GM19468 (cell line): ENCODE data around the gene CEP63.

Experiments used
- ATAC-seq: cut with Tn5 transposase; IDR thresholded peaks from one replicate; pipeline ENCODE4 v1.9.1; 2021; ENCODE audit warnings: mild to moderate bottlenecking, moderate library complexity, moderate number of reproducible peaks; ENCODE audit not compliant: unreplicated experiment; ENCODE audit errors: extremely low read depth

Gene CEP63

GRCh38 chr3:134464689-134465365, 21.0 kb upstream of the CEP63 start:
- ATAC-seq = no peak

GRCh38 chr3:134466331-134466730, 19.5 kb upstream of the CEP63 start:
- no peak for ATAC-seq

- ATAC-seq = no peak
Observed at GRCh38 chr3:134468519-134468918, 17.3 kb upstream of the CEP63 start.

DNA sequence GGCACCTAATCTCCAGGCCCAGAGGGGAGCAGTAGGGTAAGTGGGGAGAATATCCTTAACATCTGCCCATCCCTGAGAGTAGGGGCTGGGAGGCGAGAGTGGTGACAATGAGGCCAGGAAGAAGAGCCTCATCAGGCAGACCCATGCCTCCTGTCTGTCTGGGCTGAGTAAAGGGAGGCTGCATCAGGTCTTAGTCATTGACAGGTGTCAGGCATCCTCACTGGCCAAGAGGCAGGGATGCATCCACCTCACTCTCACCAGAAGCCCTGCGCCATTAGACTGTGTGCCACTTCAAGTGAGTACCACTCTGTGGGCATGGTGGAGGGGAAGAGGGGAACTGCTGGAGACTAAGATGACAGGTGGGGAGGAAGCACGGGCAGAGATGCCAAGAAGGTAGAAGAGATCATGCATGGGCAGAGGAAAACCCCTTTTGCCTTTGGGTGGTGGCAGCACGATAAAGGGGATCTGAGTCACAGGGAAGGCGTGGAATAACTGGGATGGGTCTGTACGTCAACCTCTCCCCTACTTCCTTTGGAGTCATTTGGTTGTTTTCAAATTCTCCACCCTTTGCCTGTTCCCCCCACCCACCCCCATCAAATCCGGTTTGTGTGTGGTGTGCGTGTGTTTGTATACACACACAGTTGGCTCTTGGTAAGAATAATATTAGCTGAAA, 14.2 kb upstream of the CEP63 start:
- no peak for ATAC-seq

DNA sequence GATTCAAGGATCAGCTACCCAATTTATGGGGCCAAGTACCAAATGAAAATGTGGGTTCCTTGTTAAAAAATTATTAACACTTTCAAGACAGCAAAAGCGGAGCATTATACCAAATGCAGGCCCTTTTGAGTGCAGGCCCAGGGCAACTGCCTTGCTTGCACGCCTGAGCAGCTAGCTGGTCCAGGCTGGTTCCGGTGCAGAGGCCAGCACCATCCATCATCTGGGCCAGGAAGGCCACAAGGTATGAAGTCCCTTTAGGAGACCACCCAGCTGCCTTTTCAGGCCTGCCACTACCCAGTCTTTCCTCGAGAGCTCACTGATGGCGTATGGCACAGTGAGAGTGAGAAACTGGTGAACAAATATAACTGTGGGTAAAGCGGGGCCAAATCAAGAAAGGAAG, 13.0 kb upstream of the CEP63 start:
- ATAC-seq = no peak

GRCh38 chr3:134473868-134474546, 11.8 kb upstream of the CEP63 start:
- ATAC-seq = no peak

DNA sequence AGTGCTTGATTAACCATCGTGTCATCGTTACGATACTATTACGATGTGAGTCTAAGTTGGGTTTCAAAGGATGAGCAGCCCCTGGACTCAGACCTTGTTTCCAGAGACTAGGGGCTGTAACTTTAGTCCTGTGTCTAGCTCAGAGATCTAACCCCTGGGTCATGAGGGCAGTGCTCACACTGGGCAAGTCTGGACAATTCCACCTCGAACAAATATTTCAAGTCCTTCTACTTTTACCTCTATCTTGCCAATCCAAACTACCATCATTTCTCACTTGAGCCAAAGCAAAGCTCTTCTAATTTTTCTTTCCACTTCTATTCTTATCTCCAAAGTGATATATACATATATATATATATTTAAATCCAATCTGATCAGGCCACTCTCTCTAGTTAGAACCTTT, 10.9 kb upstream of the CEP63 start:
- no peak for ATAC-seq

- ATAC-seq = no peak
Observed at GRCh38 chr3:134476306-134476705, 9.6 kb upstream of the CEP63 start.

DNA sequence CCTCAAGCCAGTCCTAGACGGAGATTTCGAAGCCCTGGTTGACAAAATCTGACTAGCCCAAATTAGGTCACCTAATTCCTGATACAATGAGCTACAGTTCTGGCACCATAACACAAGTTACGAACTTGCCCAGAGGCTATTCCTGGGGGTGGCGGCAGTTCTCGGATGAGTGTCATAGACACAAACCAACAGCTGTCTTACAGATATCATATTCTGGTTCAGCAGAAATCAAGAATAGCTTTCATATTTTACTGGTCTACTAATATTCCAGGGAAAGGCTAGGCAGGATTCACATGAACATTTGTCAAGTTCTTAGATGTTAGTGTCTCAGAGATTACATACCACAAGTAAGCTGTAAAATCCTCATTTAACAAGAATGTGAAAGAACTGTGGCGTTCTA, 8.9 kb upstream of the CEP63 start:
- no peak for ATAC-seq

DNA sequence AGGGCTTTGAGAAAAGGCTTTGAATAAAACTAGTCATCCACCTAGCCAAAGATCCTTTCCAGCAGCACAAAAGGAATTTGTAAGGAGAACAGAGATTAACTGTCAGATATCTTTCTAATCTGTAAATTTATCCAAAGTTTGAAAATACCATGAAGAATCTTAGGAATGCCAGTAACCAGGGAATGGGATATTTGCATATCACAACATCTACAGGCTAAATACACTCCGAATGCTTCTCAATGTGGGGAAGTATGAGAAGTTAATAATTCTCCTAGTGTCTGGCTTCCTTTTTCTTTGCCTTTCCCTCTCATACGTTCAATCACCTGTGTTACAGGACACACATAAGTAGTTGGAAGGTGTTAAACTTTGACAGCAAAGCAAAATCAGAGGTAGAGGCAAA, 7.9 kb upstream of the CEP63 start:
- ATAC-seq = no peak

DNA sequence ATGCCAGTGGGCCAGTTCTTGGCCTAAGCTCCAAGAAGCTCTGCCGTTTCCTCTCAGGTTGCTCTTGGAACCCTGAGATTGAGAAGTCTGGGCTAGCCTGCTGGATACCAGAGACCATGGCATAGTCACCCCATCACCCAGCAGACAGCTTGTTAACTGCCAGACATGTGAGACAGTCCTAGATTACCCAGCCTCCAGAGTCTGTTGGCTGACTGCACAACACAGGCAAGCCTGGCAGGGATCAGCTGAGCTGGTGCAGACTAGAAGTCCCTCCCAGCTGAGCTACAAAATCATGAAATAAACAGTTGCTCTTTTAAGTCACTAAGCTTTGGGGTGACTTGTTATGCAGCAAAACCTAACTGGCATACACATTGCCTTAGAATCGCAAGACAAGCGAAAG, 5.3 kb upstream of the CEP63 start:
- ATAC-seq = no peak

GRCh38 chr3:134481166-134481565, 4.7 kb upstream of the CEP63 start:
- no peak for ATAC-seq

DNA sequence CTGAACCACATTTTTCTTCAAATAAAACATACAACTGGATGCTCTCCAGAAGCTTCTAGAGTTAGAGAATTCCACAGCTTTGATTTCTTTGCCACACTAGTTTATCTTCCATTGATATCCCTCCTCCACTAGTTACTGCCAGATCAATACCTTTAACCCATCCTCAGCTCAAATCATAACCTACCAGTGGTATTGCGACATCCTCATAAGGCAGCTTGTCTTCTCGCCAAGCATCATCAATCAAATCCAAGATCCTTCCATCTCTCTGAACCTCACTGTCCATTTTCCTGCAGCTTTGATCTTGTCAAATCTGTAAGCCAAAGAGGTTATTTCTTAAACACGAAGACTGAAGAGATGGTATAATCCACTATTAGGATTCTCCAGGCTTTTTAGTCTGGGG, 3.2 kb upstream of the CEP63 start:
- ATAC-seq = no peak

DNA sequence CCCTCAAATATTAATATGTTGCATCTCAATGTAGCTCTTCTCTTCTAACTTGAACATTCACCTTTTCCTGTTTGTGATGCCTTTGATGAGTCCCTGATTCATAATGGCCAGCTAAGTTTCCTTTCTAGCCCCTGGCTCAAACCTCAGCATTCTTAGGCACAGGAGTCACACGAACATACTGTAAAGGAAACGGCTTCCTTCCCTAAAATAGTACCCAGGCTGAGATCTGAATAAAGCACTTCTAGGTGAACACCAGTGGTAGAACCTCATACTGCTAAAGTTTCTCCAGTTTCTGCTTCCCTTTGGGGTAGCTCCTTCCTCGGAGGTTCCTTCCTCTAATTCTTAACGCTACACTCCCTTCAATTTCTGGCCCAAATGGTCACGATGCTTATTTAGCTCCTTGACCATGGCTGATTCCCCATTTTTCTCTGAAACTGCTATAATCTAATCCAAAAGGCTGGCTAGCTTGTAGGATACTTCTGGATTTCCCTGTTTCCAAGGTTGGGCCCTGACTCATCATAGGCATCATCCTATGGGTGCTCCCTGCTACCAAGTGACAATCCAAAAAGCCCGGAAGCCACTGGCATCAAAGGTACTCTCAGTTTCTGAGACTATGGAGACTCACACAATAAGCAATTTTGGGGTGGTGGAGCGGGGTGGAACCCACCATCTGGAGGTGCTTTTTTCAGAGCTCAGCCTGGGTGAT, 2.5 kb upstream of the CEP63 start:
- ATAC-seq = no peak

GRCh38 chr3:134485075-134485717, 661 bp upstream of the CEP63 start:
- no peak for ATAC-seq

DNA sequence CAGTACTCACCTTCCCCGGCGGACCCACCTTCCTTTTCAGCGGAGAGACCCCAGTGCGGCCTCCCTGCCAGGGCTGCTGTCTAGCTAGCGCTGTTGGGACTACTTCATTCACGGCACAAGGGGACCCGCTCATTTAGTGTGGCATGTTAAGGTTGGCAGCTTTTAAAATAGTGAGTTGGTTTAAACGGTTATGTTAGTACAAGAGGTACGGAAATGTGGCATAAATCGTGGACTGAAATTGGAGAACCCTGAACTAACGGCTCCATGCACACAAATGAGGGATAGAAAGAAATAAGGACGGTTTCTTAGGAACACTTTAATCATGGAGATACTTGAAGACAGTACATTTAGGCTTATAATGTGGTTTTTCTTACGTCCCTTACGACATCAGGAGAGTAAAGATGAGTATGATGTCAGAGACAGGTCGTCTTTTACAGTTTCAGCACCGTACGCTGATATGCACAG, 752 bp downstream of the CEP63 start:
- ATAC-seq = no peak

DNA sequence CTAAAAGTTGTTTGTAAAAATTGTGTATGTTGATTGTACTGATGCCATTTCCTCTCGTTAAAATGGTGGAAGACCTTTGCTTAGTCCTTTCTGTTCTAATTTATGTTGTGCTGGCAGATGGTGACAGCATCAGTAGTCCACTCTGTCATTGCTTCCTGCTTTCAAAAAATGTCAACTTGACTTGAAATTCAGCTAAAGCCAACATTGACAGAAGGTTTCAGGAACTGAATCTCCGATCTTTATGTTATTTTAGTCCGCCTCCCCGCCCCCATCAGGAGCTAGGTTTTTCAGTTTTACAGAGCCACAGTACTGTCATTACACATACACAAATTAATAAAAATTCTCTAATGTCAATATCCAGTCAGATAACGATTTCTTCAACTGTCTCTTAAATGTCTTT, 1.5 kb downstream of the CEP63 start:
- ATAC-seq = no peak

DNA sequence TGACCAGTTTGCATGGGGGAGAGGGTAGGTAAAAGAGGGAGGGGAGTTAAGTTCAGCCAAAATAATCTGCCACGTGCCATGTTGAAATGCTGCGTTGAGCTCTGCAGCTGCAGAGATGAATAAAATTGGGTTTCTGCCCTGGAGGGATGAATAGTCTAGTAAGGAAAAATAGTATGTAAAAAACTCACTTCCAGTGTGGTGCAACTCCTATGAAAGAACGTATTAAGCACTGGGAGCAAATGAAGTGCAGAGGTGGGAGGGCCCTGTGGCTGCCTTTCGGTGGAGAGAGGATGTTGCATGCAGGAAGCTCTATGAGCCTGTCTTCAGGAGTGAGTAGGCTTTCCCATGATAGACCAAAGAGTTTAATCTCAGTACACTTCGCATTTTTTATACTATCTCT, 8.6 kb downstream of the CEP63 start:
- ATAC-seq = no peak

- no peak for ATAC-seq
Observed at GRCh38 chr3:134495980-134496379, 10.1 kb downstream of the CEP63 start.

GRCh38 chr3:134496471-134497071, 10.7 kb downstream of the CEP63 start:
- no peak for ATAC-seq
